Endothelial cell of umbilical vein (primary cell): Measurements from ENCODE around the gene CNTNAP2. TPM values are rescaled to one million over a fixed set of nuclear protein-coding genes. Genes with fewer than 3 reads are reported as not detected.

Experiments used
- BruUV-seq: library from RNA; stranded (reverse); fragments of 400-500 nt; replicated peaks from 2 replicates; lab custom pipeline; 2021; lab: Mats Ljungman, UMichigan
- CTCF ChIA-PET: fragments of 300-600, 350-600 bp; sonication (Branson Sonifier 250); formaldehyde crosslinking; loops from one replicate; lab custom pipeline; 2021; ENCODE audit warnings: antibody characterized with exemption, inconsistent platforms; lab: Charles Lee
- POLR2A ChIA-PET: fragments of 300-600, 350-600 bp; sonication (Branson Sonifier 250); formaldehyde crosslinking; loops from one replicate; lab custom pipeline; 2021; ENCODE audit warnings: antibody characterized with exemption, inconsistent platforms; lab: Charles Lee
- DNase-seq: peaks from one replicate; pipeline ENCODE4 v3.0.0-alpha.2; 2011; ENCODE audit warnings: low read depth, low spot score
- FAIRE-seq: peaks from 2 replicates; lab custom pipeline; 2011; peaks lifted over from hg19 to GRCh38; lab: Jason Lieb, UNC
- H2AFZ ChIP-seq: 2 replicates; pipeline ENCODE4 v1.6.0; 2012; ENCODE audit warnings: low read depth, low read length, control low read depth, inconsistent platforms
- H3K27ac ChIP-seq: 2 replicates; pipeline ENCODE4 v1.5.1; 2011; ENCODE audit warnings: low read depth, mild to moderate bottlenecking, control low read depth, low read length, moderate library complexity; ENCODE audit not compliant: insufficient read depth
- H3K27me3 ChIP-seq, 2 experiments: 2 replicates each; pipeline versions ENCODE4 v1.6.0 to v1.6.1; 2011; ENCODE audit warnings: low read length in 2 of 2, mixed read lengths in 1 of 2; ENCODE audit not compliant: control insufficient read depth in 2 of 2, insufficient read depth in 2 of 2
- H3K36me3 ChIP-seq, 2 experiments: 2 replicates in 1 of 2; 3 replicates in 1 of 2; pipeline ENCODE4 v1.5.1; 2011; ENCODE audit warnings: low read length in 2 of 2, mild to moderate bottlenecking in 1 of 2, moderate library complexity in 1 of 2; ENCODE audit not compliant: control insufficient read depth in 2 of 2, insufficient read depth in 2 of 2; ENCODE audit errors: extremely low read depth in 1 of 2
- H3K4me1 ChIP-seq: 3 replicates; pipeline ENCODE4 v1.5.1; 2011; ENCODE audit warnings: mild to moderate bottlenecking, low read length; ENCODE audit not compliant: control insufficient read depth, insufficient read depth; ENCODE audit errors: extremely low read depth
- H3K4me2 ChIP-seq: 2 replicates; pipeline ENCODE4 v1.6.1; 2011; ENCODE audit warnings: low read length, control low read depth, mixed read lengths; ENCODE audit not compliant: insufficient read depth
- H3K4me3 ChIP-seq, 3 experiments: fragments of 200-600 bp in 1 of 3; sonication (generic), shearing (Covaris generic) in 1 of 3; replicated peaks in 1 of 3; 2 replicates each; pipeline ENCODE4 v1.5.1; 2011 to 2016; ENCODE audit warnings: control low read depth in 3 of 3, low read length in 3 of 3, mild to moderate bottlenecking in 2 of 3, inconsistent platforms in 1 of 3, low read depth in 1 of 3, moderate library complexity in 1 of 3; ENCODE audit not compliant: insufficient read depth in 1 of 3
- H3K79me2 ChIP-seq: 2 replicates; pipeline ENCODE4 v1.6.0; 2012; ENCODE audit warnings: low read length, inconsistent platforms; ENCODE audit not compliant: control insufficient read depth, insufficient read depth
- H3K9ac ChIP-seq: replicated peaks from 2 replicates; pipeline ENCODE3; 2011; ENCODE audit warnings: low read length, control low read depth; ENCODE audit not compliant: insufficient read depth; ENCODE audit errors: extremely low read depth
- H3K9me1 ChIP-seq: replicated peaks from 3 replicates; pipeline ENCODE4 v1.6.0; 2011; ENCODE audit warnings: mild to moderate bottlenecking, low read length; ENCODE audit not compliant: control insufficient read depth, insufficient read depth; ENCODE audit errors: extremely low read depth
- H3K9me3 ChIP-seq: replicated peaks from 2 replicates; pipeline ENCODE4 v1.5.1; 2012; ENCODE audit warnings: low read length, inconsistent platforms; ENCODE audit not compliant: control insufficient read depth, insufficient read depth
- H4K20me1 ChIP-seq: replicated peaks from 2 replicates; pipeline ENCODE3; 2011; ENCODE audit warnings: mild to moderate bottlenecking, low read length; ENCODE audit not compliant: control insufficient read depth, insufficient read depth; ENCODE audit errors: extremely low read depth
- EZH2 ChIP-seq: IDR thresholded peaks from 2 replicates; pipeline ENCODE4 v1.6.1; 2012; ENCODE audit warnings: borderline replicate concordance, low read depth, mild to moderate bottlenecking, moderate library complexity, low read length, inconsistent platforms; ENCODE audit not compliant: severe bottlenecking
- FOS ChIP-seq: IDR thresholded peaks from 2 replicates; pipeline ENCODE4 v1.6.1; 2011; ENCODE audit warnings: mild to moderate bottlenecking, low read length, moderate library complexity, borderline replicate concordance; ENCODE audit not compliant: insufficient read depth
- GATA2 ChIP-seq: IDR thresholded peaks from 2 replicates; pipeline ENCODE4 v1.7.0; 2011; ENCODE audit warnings: low read depth, mild to moderate bottlenecking, moderate library complexity, mixed read lengths, low read length; ENCODE audit not compliant: insufficient read length, insufficient read depth
- JUN ChIP-seq: IDR thresholded peaks from 2 replicates; pipeline ENCODE4 v1.6.1; 2011; ENCODE audit warnings: borderline replicate concordance, low read depth; ENCODE audit not compliant: insufficient read length, insufficient read depth
- MYC ChIP-seq: IDR thresholded peaks from one replicate; pipeline ENCODE4 v1.6.1; 2011; ENCODE audit warnings: mild to moderate bottlenecking, low read depth, low read length
- POLR2A ChIP-seq: IDR thresholded peaks from 2 replicates; pipeline ENCODE4 v1.6.1; 2012; ENCODE audit warnings: low read depth, mild to moderate bottlenecking, control low read depth, low read length
- POLR2AphosphoS5 ChIP-seq: IDR thresholded peaks from 2 replicates; pipeline ENCODE4 v1.6.1; 2012; ENCODE audit warnings: low read depth, mild to moderate bottlenecking, control low read depth, low read length, moderate library complexity; ENCODE audit not compliant: insufficient read depth
- dilution Hi-C: fragments of 300-500 bp; cut with MboI; formaldehyde crosslinking; loops from one replicate; pipeline ENCODE4 v1.15.0; 2019; ENCODE audit warnings: low sequenced_read_pairs; ENCODE audit not compliant: extremely low pct_ligation_motif_present
- intact Hi-C: fragments of 100-400 bp; cut with micrococcal nuclease; formaldehyde crosslinking; loops from one replicate; pipeline ENCODE4 v1.10.0; 2022
- polyA plus RNA-seq, 4 experiments: library from polyadenylated mRNA; depleted of rRNA in 3 of 4; stranded (reverse) in 3 of 4; unstranded in 1 of 4; fragments of >200 nt; gene quantifications; 2 replicates each; pipeline versions ENCODE4 v1.2.1 to v1.2.3, GENCODE V29; 2011 to 2012; ENCODE audit warnings: missing spikeins in 1 of 4
- total RNA-seq: library from RNA; stranded (reverse); gene quantifications from 2 replicates; pipeline ENCODE4 v1.2.3, GENCODE V29; 2021
- TF ChIP-seq, protein P1 (sequence below), 2 donors: IDR thresholded peaks; 1 replicate in 1 of 2; 2 replicates in 1 of 2; pipeline ENCODE4 v1.5.1; 2011; ENCODE audit warnings: low read length in 2 of 2, mild to moderate bottlenecking in 2 of 2, moderate library complexity in 2 of 2, control low read depth in 1 of 2, inconsistent platforms in 1 of 2, low read depth in 1 of 2; ENCODE audit not compliant: insufficient read depth in 1 of 2; ENCODE audit errors: extremely low read depth in 1 of 2
- TF ChIP-seq, protein P2 (sequence below): IDR thresholded peaks from 2 replicates; pipeline ENCODE4 v1.6.1; 2011; ENCODE audit not compliant: insufficient read depth, insufficient read length

Gene CNTNAP2
- total and polyA plus RNA-seq, 2 donors (not counting 3 experiments of a cell fraction or from before 2014, with no cell fraction given) = not detected

DNA sequence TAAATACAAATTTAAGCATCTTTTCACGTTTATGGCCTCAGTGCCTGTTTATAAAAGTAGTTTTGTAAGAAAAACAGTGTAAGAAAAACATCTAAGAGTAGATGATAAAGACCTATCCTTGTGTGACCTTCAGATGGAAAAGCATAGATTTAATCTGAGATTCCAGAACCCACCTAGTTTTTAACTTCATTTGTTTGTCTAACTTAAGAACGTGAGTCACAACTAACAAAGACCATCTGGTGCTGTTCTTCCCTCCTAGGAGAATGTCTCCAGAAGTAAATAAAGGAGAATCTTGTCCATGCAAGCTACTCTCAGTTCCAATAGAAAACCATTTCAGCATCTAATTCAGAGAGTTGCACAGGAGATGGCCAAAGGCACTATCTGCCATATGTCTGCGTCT is 2208.6 kb downstream of the CNTNAP2 start:
- H3K27me3 ChIP-seq = no peaks in the 10 kb centered on the region
- FAIRE-seq = no peak
- H3K9me1 ChIP-seq = no peaks in the 10 kb centered on the region
- no peak for DNase-seq
- dilution Hi-C loops = no loop called here
- no peak overlapping the region for H2AFZ ChIP-seq
- H3K27ac ChIP-seq = no peak overlapping the region
- BruUV-seq = no TSS peak
- intact Hi-C loops = no loop called here
- H3K4me2 ChIP-seq = no peak overlapping the region
- CTCF ChIA-PET = no interaction called here
- no peaks in the 10 kb centered on the region for H4K20me1 ChIP-seq
- TF ChIP-seq, protein P1, sequence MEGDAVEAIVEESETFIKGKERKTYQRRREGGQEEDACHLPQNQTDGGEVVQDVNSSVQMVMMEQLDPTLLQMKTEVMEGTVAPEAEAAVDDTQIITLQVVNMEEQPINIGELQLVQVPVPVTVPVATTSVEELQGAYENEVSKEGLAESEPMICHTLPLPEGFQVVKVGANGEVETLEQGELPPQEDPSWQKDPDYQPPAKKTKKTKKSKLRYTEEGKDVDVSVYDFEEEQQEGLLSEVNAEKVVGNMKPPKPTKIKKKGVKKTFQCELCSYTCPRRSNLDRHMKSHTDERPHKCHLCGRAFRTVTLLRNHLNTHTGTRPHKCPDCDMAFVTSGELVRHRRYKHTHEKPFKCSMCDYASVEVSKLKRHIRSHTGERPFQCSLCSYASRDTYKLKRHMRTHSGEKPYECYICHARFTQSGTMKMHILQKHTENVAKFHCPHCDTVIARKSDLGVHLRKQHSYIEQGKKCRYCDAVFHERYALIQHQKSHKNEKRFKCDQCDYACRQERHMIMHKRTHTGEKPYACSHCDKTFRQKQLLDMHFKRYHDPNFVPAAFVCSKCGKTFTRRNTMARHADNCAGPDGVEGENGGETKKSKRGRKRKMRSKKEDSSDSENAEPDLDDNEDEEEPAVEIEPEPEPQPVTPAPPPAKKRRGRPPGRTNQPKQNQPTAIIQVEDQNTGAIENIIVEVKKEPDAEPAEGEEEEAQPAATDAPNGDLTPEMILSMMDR (IDR thresholded peaks at IDR 0.05; ENCODE audit: extremely low read depth in 1 of 2, insufficient read depth in 1 of 2, low read depth in 1 of 2, low read length in 2 of 2) = no peak
- no peak for TF ChIP-seq POLR2A
- TF ChIP-seq GATA2 = no peak
- TF ChIP-seq EZH2 = no peak
- no peak for TF ChIP-seq JUN
- TF ChIP-seq, protein P2, sequence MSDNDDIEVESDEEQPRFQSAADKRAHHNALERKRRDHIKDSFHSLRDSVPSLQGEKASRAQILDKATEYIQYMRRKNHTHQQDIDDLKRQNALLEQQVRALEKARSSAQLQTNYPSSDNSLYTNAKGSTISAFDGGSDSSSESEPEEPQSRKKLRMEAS = no peak
- no peak for TF ChIP-seq POLR2AphosphoS5
- no peak for TF ChIP-seq MYC
- TF ChIP-seq FOS = no peak
- H3K79me2 ChIP-seq = no peaks in the 10 kb centered on the region
- POLR2A ChIA-PET = no interaction called here
- H3K36me3 ChIP-seq = no peaks in the 10 kb centered on the region
- H3K4me1 ChIP-seq = no peaks in the 10 kb centered on the region
- peaks cover 4% of the 10 kb centered on the region for H3K9me3 ChIP-seq
- no peak overlapping the region for H3K4me3 ChIP-seq
- no peak overlapping the region for H3K9ac ChIP-seq
